Left colon (tissue), 2 donors: ENCODE results near the gene WFDC2. TPM values are rescaled to one million over a fixed set of nuclear protein-coding genes. Genes with fewer than 3 reads are reported as not detected.

Source experiments
- ATAC-seq: fragments of 200-7000 bp; cut with Tn5 transposase; one replicate; pipeline ENCODE4 v1.9.1; 2020; ENCODE audit warnings: mild to moderate bottlenecking, moderate library complexity
- DNase-seq, 2 donors: peaks; one replicate each; pipeline ENCODE4 v3.0.0-alpha.2; 2020
- intact Hi-C, 2 donors: fragments of 100-400 bp; cut with DNase I in 1 of 2; cut with micrococcal nuclease in 1 of 2; formaldehyde crosslinking; loops; one replicate each; pipeline versions ENCODE4 v1.11.2 to v1.14.0; 2022; cut with DNase I, micrococcal nuclease
- microRNA-seq, 2 donors: library from miRNA; unstranded; fragments of <30 nt; microRNA quantifications; one replicate each; pipeline versions ENCODE4 v1.1.0 to v1.2.0, GENCODE V29; 2020
- total RNA-seq, 2 donors: library from RNA; stranded (reverse); fragmentation: NEBNext Ultra II Directional; extraction: Animal tissue kit (Norgen Biotek cat#: 25700); gene quantifications; one replicate each; pipeline ENCODE4 v1.2.1, GENCODE V29; 2021
- donor health status: DM: no; HTN: no; CAD: no.
- donor health status: DM: yes; HTN: yes; CAD: no.

The WFDC2 gene
- total RNA-seq, 2 donors from 2014 or later, result 108 to 124 TPM

DNA sequence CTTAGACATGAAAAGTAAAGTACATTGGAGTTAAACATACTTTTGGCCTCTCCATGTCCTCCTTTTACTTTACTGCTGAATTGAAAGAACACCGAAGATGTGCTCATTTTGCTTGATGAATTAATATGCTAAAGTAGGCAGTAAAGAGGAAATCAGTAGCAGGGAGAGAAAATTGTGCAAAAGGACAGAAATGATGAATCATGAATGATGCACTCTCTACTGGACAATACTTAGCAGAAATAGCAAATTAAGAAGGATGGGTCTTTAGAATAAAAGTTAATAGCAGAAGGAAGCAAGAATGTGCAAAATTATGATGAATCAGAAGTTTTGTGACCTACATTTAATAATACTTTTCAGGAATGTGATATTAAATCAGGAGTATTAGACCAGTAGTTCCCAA lies 54.3 kb downstream of the WFDC2 start:
- ATAC-seq (no peak), DNase-seq (no peak)
- intact Hi-C loops, result no loop called here

DNA sequence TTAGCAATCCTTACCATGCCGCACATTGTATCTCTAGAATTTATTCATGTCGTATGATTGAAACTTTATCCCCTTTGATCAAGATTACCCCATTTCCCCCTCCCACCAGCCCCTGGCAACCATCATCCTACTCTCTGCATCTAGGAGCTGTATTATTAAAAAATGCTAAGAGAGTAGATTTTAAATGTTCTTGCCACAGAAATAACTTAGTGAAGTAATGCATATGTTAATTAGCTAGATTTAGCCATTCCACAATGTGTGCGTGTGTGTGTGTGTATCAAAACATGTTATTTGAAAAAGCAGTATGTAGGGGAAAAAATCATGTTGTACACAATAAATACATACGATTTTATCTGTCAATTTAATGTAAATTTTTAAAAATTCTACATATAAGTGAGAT lies 57.7 kb downstream of the WFDC2 start:
- intact Hi-C loops, result no loop called here
- DNase-seq (no peak), ATAC-seq (no peak)

Small RNA genes lying within 50 kb of the gene (microRNA-seq; reads per million reads assigned to microRNA genes)
- gene MIR6812, result 0 to 0.53 reads per million in 2 donors

Other genes with a start within 250 kb of the WFDC2 start
- gene SEMG2, start 248.4 kb upstream of the WFDC2 start, total RNA-seq, result not detected
- gene SLPI, start 215.2 kb upstream of the WFDC2 start, total RNA-seq, result 100 to 1,000 TPM in 1 of 2 donors, 10 to 100 TPM in 1; 47.4 to 204 TPM
- not detected for gene RBPJL, start 162.9 kb upstream of the WFDC2 start, total RNA-seq
- not detected for gene MATN4, start 161.5 kb upstream of the WFDC2 start, total RNA-seq
- 100 to 1,000 TPM in 1 of 2 donors, 10 to 100 TPM in 1; 85.4 to 144 TPM for gene SDC4, start 121.3 kb upstream of the WFDC2 start, total RNA-seq
- gene SYS1, start 106.6 kb upstream of the WFDC2 start, total RNA-seq, result 10 to 100 TPM; 25.2 to 32.4 TPM
- under 1 TPM; 0.59 to 0.85 TPM for gene TP53TG5, start 91.4 kb upstream of the WFDC2 start, total RNA-seq
- 100 to 1,000 TPM; 123 to 135 TPM for gene DBNDD2, start 61.5 kb upstream of the WFDC2 start, total RNA-seq
- gene PIGT, start 53.6 kb upstream of the WFDC2 start, total RNA-seq, result 100 to 1,000 TPM; 122 to 152 TPM
- gene SPINT3, start 45.9 kb downstream of the WFDC2 start, total RNA-seq, result not detected
- gene WFDC6, start 69.7 kb downstream of the WFDC2 start, total RNA-seq, result not detected
- gene EPPIN, start 77.6 kb downstream of the WFDC2 start, total RNA-seq, result not detected
- gene WFDC8, start 109.5 kb downstream of the WFDC2 start, total RNA-seq, result not detected
- gene WFDC10A, start 160.0 kb downstream of the WFDC2 start, total RNA-seq, result not detected
- gene WFDC9, start 161.5 kb downstream of the WFDC2 start, total RNA-seq, result not detected
- not detected for gene WFDC11, start 200.5 kb downstream of the WFDC2 start, total RNA-seq
- gene WFDC13, start 232.3 kb downstream of the WFDC2 start, total RNA-seq, result not detected
- not detected for gene WFDC10B, start 235.3 kb downstream of the WFDC2 start, total RNA-seq